GM12892 (cell line): ENCODE measurements around the gene TRAF4.

Experiments
- POLR2AphosphoS5 ChIP-seq: IDR thresholded peaks from 2 replicates; pipeline ENCODE4 v1.6.1; 2011; ENCODE audit warnings: low read depth, low read length, control low read depth
- TAF1 ChIP-seq: IDR thresholded peaks from 2 replicates; pipeline ENCODE4 v1.6.1; 2011; ENCODE audit warnings: low read depth, mild to moderate bottlenecking, control low read depth, low read length, borderline replicate concordance

GRCh38 chr17:28737770-28738679, 5.8 kb upstream of the TRAF4 start:
- TF ChIP-seq TAF1 (peak; percentile 82), POLR2AphosphoS5 (peak; percentile 86; the same call in 1 of the 2 replicates)
